Measurements from ENCODE around the gene MRPL2.
"Not testable (repeated sequence)": the region's sequence is repeated elsewhere in the genome, so short reads cannot be mapped to it uniquely, and the experiment has no call there.

The MRPL2 gene

DNA sequence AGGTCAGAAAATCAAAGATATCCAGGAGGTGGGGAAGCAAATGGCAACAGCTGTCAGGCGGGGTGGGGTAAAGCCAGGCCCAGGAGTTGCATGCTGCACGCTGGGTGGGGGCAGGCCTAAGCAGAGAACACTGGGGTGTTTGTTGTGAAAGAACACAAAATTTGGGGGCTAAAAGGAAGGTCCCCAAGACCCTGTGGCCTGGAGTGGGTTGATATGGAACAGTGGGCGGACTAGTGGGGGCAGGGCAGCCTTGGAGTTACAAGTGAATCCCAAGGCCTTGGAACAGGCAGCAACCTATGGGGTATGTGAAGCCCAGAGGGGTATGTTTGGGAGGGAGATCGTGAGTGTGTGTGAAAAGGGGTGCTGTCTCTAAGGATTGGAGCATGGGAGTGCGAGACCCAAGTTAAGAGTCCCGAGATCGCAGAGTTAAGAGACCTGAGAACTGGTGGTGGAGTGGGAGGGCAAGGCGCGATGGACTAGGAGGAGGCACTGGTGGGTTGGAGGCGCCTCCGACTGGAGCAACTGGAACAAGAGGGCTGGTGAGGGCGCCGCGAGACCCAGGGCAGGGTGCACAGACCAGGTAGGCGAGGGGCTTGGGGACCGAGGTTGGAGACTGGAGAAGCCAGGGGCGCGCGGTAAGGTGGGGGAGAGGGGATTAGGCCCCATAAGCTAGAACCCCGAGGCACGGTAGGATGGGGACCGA is 6.2 kb downstream of the MRPL2 start:
- TF ChIP-seq POLR2A (IDR thresholded peaks at IDR 0.05; ENCODE audit: low read depth, low read length): no peak
- FAIRE-seq (no peak), DNase-seq (ENCODE audit: insufficient read length, low spot score) (no peak)

DNA sequence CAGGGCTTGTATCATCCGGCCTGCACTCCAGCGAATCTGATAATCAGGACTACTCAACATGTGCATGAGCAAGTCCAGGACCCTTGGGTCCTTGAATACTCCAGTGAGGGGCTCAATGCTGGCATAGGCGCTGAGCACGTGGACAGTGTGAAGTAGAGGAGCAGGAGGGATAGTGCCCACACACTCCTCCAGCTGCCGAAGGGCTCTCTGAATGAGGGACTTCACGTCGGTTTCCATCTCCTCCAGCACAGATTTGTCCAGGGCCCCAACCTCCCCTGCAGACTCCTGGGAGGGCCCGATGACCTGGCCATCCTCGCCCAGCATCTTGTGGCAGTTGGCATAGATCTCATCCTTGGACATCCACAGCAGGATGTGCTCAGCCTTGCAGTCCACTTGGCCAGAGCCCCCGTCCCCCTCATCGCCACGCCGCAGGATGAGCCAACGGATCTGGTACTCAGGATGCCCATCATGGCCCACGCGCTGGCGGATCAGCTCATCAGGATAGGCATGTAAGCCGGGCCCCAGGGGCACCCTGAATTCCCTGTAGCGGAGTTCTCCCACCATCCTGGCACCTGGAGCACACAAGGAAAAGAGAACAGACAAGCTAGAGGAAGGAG is 6.9 kb downstream of the MRPL2 start:
- FAIRE-seq (no peak), DNase-seq (ENCODE audit: insufficient read length, low spot score) (no peak)
- TF ChIP-seq POLR2A (IDR thresholded peaks at IDR 0.05; ENCODE audit: low read depth, low read length): no peak

DNA sequence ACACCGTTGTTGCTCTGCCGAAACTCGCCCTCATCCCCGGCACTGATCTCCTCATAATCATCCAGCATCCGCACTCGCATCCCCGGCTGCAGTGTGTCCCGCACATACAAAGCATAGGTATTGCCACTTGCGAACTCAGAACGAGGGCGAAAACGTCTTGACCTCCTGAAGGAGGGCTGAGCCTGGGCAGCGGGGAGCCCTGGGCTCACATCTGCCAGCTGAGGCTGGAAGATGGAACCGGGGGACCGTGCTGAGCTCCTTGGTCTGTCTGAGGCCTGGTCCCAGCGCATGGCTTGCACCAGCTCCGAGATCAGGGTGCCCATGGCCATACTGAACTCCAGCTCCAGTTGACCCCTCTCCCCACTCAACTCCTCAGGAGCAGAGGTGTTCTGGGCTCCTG is 8.3 kb downstream of the MRPL2 start:
- DNase-seq (ENCODE audit: insufficient read length, low spot score): no peak
- no peak for FAIRE-seq
- no peak for TF ChIP-seq POLR2A (IDR thresholded peaks at IDR 0.05; ENCODE audit: low read depth, low read length)

DNA sequence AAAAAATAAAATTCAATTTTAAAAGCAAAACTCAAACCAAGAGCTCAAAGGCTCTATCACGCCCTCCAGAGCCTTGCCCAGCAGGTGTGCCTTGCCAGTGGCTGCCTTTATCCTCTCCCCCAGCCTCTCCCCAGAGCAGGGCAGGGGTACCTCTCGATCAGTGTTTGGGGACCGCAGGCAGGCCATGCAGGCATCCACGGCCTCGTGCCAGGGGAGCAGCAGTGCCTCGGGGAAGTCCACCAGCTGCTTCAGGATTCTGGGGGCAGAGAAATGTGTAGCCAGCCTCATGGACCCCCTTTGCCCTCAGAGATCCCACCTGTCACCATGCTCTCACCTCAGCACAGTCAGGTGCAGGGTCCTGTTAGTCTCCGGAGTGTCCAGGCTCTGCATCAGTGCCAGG is 11.2 kb downstream of the MRPL2 start:
- DNase-seq (ENCODE audit: insufficient read length, low spot score): no peak
- no peak for TF ChIP-seq POLR2A (IDR thresholded peaks at IDR 0.05; ENCODE audit: low read depth, low read length)
- no peak for FAIRE-seq

DNA sequence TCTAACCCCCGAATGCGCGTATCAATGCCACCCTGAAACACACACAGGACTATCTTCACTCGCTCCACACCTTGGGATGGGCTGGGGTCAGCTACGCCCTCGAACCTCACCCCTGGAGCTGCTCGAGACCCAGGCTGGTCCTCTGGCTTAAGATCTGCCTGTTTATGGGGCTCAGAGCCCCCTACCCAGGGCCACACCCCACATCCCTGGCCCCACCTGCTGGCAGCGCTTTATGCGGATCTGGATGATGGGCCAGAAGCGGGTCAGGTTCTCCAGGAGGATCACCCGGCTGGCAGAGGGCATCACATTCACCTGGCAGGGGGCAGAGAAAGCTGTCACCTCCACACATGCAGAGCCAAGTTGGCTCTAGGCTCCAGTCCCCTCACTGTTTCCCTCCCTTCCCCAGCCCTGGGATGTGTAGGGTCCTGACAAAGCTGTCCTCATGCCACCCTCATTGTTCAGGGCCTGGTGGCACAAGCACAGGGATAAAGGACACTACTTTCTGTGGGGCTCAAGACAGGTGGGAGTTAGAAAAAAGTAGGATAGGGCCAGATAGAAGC is 13.8 kb downstream of the MRPL2 start:
- no peak for TF ChIP-seq POLR2A (IDR thresholded peaks at IDR 0.05; ENCODE audit: low read depth, low read length)
- DNase-seq (ENCODE audit: insufficient read length, low spot score): no peak
- no peak for FAIRE-seq

DNA sequence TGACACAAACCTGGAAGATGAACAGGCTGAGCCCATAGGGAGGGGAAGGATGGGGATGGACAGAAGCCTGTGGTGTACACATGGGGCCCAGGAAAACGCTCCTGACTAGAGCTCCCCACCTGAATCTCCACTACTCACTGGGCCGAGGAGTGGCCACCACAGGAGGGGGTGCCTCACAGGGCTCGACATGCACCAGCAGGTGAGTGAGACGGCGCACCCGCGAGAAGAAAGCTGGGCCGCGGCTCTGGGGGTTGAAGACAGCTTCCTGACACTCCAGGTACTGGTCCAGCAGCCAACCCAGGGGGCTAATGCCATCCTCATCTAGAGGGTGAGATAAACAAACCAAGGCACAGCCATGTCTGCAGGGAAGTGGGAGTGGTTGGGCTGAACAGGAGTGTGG is 15.9 kb downstream of the MRPL2 start:
- no peak for FAIRE-seq
- no peak for TF ChIP-seq POLR2A (IDR thresholded peaks at IDR 0.05; ENCODE audit: low read depth, low read length)

DNA sequence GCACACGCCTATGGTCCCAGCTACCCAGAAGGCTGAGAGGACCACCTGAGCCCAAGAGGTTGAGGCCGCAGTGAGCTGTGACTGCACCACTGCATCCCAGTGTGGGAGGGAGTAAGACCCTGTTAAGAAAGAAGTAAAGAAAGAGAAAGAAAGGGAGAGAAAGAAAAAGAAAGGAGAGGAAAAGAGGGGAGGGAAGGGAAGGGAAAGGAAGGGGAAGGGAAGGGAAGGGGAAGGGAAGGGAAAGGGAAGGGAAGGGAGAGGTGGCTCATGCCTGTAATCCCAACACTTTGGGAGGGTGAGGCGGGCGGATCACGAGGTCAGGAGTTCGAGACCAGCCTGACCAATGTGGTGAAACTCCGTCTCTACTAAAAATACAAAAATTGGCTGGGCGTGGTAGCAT is 17.8 kb downstream of the MRPL2 start:
- not testable (repeated sequence) for FAIRE-seq; DNase-seq (ENCODE audit: insufficient read length, low spot score)

More for the DNA sequence above, 15.9 kb downstream of the MRPL2 start:
- no peak for DNase-seq (ENCODE audit: insufficient read length, low spot score)

DNA sequence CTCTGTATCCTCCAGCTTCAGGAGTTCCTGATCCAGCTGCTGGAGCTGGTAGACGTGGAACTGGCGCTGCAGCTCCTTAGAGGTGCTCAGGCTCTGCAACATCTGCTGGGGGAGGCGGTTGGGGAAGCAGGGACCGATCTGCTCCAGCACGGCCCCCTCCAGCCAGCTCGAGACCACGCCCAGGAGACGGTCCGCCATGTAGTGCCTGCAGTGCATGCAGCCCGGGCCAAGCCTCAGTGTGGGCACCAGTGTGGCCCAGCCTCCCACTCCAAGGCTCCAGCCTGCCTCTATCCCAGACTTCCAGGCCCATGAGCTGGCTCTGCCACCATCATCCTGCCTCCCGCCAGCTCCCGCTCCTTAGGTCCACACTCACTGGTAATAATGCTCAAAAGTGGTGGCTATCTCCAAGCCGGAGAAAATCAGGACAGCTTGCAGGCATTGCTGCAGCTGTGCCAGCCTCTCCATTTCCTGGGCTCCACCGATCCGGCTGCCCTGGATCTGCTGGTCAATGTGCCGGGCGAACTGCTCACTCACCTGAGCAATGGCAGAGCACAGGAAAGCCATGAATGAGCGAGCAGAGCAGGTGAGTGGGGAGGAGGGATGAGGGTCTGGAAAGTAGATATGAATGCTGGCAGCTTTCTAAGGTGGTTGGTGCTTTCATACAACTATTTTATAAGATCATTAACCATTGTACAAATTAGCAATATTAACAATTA is 18.5 kb downstream of the MRPL2 start:
- FAIRE-seq (no peak), DNase-seq (ENCODE audit: insufficient read length, low spot score) (no peak)
- no peak for TF ChIP-seq POLR2A (IDR thresholded peaks at IDR 0.05; ENCODE audit: low read depth, low read length)

DNA sequence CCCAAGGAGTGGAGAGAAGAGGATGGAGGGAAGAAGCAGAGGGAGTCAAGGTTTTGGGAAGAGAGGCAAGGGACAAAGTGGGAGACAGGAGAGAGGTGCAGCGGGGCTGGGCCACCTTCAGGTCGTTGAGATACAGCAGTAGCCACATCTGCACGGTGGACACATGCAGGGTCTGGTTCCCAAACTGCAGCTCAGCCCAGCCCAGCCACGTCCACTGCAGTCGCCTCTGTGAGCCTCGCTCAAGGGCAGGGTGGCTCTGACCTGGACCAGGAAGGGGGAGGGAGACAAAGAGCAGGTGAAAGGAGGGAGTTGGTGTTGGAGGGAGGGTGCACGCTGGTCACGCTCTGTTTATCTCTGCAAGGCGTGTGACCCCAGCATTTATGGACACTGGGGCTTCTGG is 20.5 kb downstream of the MRPL2 start:
- FAIRE-seq: no peak
- TF ChIP-seq POLR2A (IDR thresholded peaks at IDR 0.05; ENCODE audit: low read depth, low read length): no peak
- no peak for DNase-seq (ENCODE audit: insufficient read length, low spot score)

DNA sequence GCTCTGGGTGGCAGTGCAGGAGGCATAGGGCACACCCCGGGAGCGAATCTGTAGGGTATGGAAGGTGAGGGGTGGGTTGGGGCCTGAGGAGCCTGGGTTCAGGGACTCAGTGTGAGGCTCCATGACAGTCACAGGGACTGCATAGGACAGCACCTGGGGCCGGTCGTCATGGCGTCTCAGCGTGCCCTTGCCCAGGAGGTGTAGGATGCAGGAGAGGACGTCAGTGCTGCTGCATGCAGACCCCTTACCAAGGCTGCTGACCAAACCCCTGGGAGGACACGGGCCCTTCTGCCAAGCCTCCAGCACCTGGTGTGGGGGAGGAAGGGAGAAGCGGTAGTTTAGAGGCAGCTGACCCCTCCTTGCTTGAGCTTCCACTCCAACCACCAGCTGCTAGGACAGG is 21.5 kb downstream of the MRPL2 start:
- TF ChIP-seq POLR2A (IDR thresholded peaks at IDR 0.05; ENCODE audit: low read depth, low read length): no peak
- no peak for DNase-seq (ENCODE audit: insufficient read length, low spot score)
- no peak for FAIRE-seq

DNA sequence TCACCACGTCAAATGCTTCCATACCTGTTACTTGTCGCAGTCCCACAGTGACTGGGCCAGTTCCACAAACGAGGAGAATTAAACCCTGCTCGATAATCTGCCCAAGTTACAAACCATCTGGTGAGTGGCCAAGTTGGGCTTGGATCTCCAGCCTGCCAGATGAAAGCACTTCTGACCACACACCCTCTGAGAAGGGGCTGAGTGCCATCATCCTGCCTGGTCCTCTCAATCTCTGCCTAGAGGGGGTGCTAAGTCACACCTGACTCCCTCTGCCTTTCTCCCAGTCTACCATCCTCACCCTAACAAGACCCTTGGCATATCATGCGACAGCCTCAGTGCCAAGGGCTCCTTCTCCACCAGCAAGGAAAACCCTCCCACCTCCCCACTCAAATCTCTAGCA is 22.0 kb downstream of the MRPL2 start:
- DNase-seq (ENCODE audit: insufficient read length, low spot score) (no peak), FAIRE-seq (no peak)
- no peak for TF ChIP-seq POLR2A (IDR thresholded peaks at IDR 0.05; ENCODE audit: low read depth, low read length)

DNA sequence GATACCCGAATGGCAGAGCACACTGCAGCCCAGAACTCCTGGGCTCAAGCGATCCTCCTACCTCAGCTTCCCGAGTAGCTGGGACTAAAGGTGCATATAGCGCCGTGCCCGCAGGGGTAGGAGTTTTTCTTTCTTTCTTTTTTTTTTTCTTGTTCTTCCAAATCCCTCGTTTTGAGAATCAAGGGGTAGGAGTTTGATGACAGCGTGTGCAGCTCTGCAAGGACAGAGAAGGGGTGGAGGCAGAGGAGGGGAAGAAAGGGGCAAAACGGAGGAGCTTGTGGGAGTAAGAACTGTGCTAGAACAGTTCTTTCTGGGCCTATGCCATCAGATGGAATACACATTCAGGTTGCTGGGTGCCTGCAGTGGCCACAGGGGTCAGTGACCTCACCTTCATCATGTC is 22.5 kb downstream of the MRPL2 start:
- FAIRE-seq: no peak
- no peak for TF ChIP-seq POLR2A (IDR thresholded peaks at IDR 0.05; ENCODE audit: low read depth, low read length)

DNA sequence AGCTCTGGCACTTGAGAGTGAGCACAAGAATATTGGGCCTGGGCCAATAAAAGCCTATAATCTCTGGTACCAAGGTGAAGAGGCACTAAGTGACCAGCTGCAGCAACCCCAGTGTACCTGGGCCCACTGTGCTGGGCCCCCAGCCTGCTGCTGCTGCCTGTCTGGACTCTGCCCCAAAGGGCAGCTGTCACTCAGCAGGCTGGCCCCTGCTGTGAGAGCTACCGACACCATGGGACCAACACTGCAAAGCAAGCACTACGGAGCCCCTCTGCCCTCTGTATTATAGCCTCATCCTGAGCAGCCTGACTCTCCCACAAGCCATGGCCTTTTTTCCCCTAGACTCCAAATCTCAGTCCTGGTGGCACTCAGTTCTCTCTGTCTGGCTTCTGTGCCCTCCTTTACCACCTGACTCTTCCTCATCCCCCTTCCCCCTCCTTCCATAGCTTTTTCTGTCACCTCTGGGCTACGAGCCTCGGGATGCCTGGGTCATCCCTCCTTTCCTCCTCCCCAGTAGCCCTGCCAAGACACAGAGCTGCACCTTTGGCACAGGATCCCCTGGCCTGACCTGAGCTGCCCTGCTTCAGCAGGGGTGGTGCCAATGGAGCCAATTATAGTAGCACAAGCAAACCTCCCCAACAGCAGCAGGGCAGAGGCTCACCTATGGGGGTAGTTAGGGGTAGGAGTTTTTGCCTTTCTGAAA is 23.6 kb downstream of the MRPL2 start:
- no peak for TF ChIP-seq POLR2A (IDR thresholded peaks at IDR 0.05; ENCODE audit: low read depth, low read length)
- DNase-seq (ENCODE audit: insufficient read length, low spot score) (no peak), FAIRE-seq (no peak)

More for the DNA sequence above, 22.5 kb downstream of the MRPL2 start:
- no peak for DNase-seq (ENCODE audit: insufficient read length, low spot score)

DNA sequence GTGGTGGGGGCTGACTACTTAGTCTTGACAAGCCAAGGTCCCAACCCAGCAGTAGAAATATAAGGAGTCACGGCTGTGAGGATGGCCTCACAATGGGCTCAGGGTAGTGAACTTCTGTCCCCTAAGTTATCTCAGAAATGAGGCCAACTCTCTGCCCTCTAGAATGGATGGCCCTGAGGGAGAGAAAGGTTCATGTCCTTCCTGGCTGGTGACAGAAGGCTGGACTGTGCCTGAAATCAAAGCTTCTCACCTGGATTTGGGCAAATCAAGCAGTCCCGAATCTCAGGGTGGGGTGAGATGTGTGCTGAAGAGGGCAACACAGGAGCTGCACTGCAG is 25.1 kb downstream of the MRPL2 start:
- DNase-seq (ENCODE audit: insufficient read length, low spot score): no peak
- no peak for FAIRE-seq
- TF ChIP-seq POLR2A (IDR thresholded peaks at IDR 0.05; ENCODE audit: low read depth, low read length): no peak
